Spleen (tissue), 7 donors: ENCODE data around the gene GJA10.

ENCODE experiments used
- POLR2A ChIP-seq, 3 donors: fragments of 450-650 bp; IDR thresholded peaks; one replicate each; pipeline ENCODE4 v1.5.1; 2017; ENCODE audit warnings: antibody characterized with exemption in 3 of 3, mild to moderate bottlenecking in 1 of 3
- POLR2AphosphoS5 ChIP-seq, 3 donors: sonication (generic); formaldehyde crosslinking; IDR thresholded peaks; one replicate each; pipeline ENCODE4 v1.5.1; 2017; ENCODE audit warnings: antibody characterized with exemption in 3 of 3
- TF ChIP-seq, protein P1 (sequence below), 11 experiments: fragments of 200-600 bp in 7 of 11; fragments of 450-650 bp in 4 of 11; sonication (generic) in 4 of 11; IDR thresholded peaks in 8 of 11; conservative IDR thresholded peaks in 3 of 11; 1 replicate in 7 of 11; 2 replicates in 4 of 11; pipeline versions ENCODE4 v1.4.0 to v1.8.0; 2016 to 2021; ENCODE audit warnings: antibody characterized with exemption in 11 of 11, inconsistent platforms in 4 of 11, mild to moderate bottlenecking in 1 of 11
- donor health status: DM: no; HTN: no; CAD: no; lungs with moderate emphysema.
- donor health status: DM: no; HTN: no; CAD: no.
- donor health status: DM: no; HTN: no; CAD: no.

GRCh38 chr6:89941763-89942497 is 47.7 kb downstream of the GJA10 start:
- TF ChIP-seq, protein P1, sequence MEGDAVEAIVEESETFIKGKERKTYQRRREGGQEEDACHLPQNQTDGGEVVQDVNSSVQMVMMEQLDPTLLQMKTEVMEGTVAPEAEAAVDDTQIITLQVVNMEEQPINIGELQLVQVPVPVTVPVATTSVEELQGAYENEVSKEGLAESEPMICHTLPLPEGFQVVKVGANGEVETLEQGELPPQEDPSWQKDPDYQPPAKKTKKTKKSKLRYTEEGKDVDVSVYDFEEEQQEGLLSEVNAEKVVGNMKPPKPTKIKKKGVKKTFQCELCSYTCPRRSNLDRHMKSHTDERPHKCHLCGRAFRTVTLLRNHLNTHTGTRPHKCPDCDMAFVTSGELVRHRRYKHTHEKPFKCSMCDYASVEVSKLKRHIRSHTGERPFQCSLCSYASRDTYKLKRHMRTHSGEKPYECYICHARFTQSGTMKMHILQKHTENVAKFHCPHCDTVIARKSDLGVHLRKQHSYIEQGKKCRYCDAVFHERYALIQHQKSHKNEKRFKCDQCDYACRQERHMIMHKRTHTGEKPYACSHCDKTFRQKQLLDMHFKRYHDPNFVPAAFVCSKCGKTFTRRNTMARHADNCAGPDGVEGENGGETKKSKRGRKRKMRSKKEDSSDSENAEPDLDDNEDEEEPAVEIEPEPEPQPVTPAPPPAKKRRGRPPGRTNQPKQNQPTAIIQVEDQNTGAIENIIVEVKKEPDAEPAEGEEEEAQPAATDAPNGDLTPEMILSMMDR (IDR thresholded peaks at IDR 0.05 in 8 of 11, conservative IDR thresholded peaks at IDR 0.05 in 3 of 11): no peak
- TF ChIP-seq POLR2A (IDR thresholded peaks at IDR 0.05) (no peak), POLR2AphosphoS5 (IDR thresholded peaks at IDR 0.05) (no peak)
